Naive B cell (primary cell): ENCODE results near the gene LMX1A. TPM values are rescaled to one million over a fixed set of nuclear protein-coding genes. Genes with fewer than 3 reads are reported as not detected.

ENCODE experiments used
- ATAC-seq, 2 donors: fragments of 150-1000 bp; cut with Tn5 transposase; 2 replicates each; pipeline ENCODE4 v1.10.0; 2021; ENCODE audit warnings: low read depth in 2 of 2, mild to moderate bottlenecking in 2 of 2, moderate library complexity in 2 of 2
- DNase-seq: peaks from one replicate; pipeline ENCODE4 v3.0.0; 2022
- H3K27ac Mint-ChIP-seq, 6 donors: one replicate each; pipeline ENCODE4 v1.8.0; 2020 to 2022; ENCODE audit warnings: mild to moderate bottlenecking in 6 of 6, mixed read lengths in 6 of 6, moderate library complexity in 5 of 6, inconsistent platforms in 2 of 6
- H3K27me3 Mint-ChIP-seq, 3 donors: one replicate each; pipeline ENCODE4 v1.8.0; 2021 to 2022; ENCODE audit warnings: mixed read lengths in 3 of 3, mild to moderate bottlenecking in 1 of 3
- H3K36me3 Mint-ChIP-seq, 2 donors: one replicate each; pipeline ENCODE4 v1.8.0; 2020 to 2022; ENCODE audit warnings: mixed read lengths in 2 of 2, inconsistent platforms in 1 of 2, mild to moderate bottlenecking in 1 of 2
- H3K4me1 Mint-ChIP-seq, 3 donors: one replicate each; pipeline ENCODE4 v1.8.0; 2020 to 2022; ENCODE audit warnings: mixed read lengths in 3 of 3, inconsistent platforms in 1 of 3, mild to moderate bottlenecking in 1 of 3, moderate library complexity in 1 of 3
- H3K4me3 Mint-ChIP-seq, 8 donors: one replicate each; pipeline ENCODE4 v1.8.0; 2020 to 2022; ENCODE audit warnings: mild to moderate bottlenecking in 8 of 8, mixed read lengths in 8 of 8, moderate library complexity in 8 of 8, inconsistent platforms in 2 of 8
- H3K9me3 Mint-ChIP-seq, 7 donors: one replicate each; pipeline ENCODE4 v1.8.0; 2020 to 2022; ENCODE audit warnings: mixed read lengths in 7 of 7, mild to moderate bottlenecking in 5 of 7, inconsistent platforms in 2 of 7, moderate library complexity in 1 of 7
- polyA plus RNA-seq, 6 donors: library from polyadenylated mRNA; unstranded; fragments of 300-500 nt; fragmentation: Illumina TruSeq; gene quantifications; one replicate each; pipeline ENCODE4 v1.2.3, GENCODE V29; 2021; ENCODE audit warnings: low read depth in 6 of 6

The LMX1A gene
- polyA plus RNA-seq, 6 donors from 2014 or later: not detected

DNA sequence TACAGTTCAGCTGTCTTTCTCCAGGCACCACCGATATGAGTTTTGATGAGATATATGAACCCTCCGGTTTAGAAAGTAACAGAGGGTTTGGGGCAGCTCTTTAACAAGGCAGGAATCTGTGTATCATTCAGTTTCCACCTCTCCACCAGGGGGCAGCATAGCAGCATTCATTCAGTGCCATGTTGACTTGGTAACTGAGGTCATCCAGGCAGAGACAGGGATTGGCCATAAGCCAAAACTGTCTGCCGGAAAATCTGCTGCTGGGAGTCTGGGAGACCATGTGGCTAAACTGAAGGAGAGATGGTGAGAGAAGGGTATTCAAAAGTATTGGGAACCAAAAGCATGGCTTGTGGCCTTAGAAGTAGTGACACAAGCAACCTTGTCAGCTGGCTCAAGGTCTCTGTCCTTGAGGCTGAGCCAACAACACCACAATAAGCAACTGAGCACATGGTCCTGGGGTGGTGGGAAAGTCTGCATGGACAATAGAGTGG is 98.5 kb downstream of the LMX1A start:
- DNase-seq (no peak), ATAC-seq (no peak)
- Mint-ChIP-seq H3K36me3 (no peaks in the 10 kb centered on the region), H3K4me1 (no peaks in the 10 kb centered on the region), H3K27me3 (peaks cover 42 to 58% (median 49%) of the 10 kb centered on the region in 3 donors), H3K4me3 (no peak overlapping the region), H3K9me3 (peaks cover 0 to 7% (median 2%) of the 10 kb centered on the region in 7 donors), H3K27ac (no peak overlapping the region)

DNA sequence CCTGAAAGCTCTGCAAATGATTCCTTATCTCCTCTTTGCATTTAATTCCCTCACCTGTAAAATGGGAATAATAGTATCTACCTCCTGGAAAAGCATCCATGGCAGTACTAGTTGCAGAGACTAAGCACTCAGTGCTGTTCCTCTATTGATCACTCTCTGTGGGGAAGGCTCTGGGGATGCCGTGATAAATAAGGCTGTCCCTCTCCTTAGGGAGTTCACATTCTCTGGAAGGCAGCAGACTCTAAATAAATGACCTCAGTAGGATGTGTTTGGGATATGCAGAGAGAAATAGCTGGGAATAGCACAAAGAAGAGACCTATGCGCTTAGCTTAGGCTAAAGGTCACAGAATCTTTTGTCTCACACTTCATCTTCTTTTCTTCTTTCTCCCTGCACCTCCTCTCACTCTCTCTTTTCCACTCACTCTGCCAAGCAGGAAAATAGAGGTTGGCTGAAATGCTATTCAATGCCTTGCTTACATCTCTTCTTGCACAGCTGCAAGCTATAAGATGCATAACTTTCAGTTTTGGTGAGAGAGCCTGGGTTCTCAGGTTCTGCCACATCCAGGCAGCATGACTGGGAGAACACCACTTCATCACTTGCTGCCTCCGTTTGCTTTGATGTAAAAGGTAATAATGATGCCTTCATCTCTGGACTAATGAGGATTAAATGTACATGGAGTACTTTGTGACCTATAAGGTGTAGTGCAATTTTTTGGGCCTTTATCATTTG is 101.5 kb downstream of the LMX1A start:
- H3K4me3 Mint-ChIP-seq: no peak overlapping the region

GRCh38 chr1:165254376-165254775 is 102.1 kb downstream of the LMX1A start:
- no peak for DNase-seq
- Mint-ChIP-seq H3K27me3 (peaks cover 41 to 61% (median 52%) of the 10 kb centered on the region in 3 donors), H3K4me3 (no peak overlapping the region), H3K4me1 (no peaks in the 10 kb centered on the region), H3K27ac (no peak overlapping the region), H3K9me3 (peaks cover 0 to 4% (median 0%) of the 10 kb centered on the region in 7 donors), H3K36me3 (no peaks in the 10 kb centered on the region)
- ATAC-seq: no peak

More for the DNA sequence above, 101.5 kb downstream of the LMX1A start:
- Mint-ChIP-seq H3K9me3 (peaks cover 0 to 4% (median 0%) of the 10 kb centered on the region in 7 donors), H3K36me3 (no peaks in the 10 kb centered on the region), H3K4me1 (no peaks in the 10 kb centered on the region), H3K27me3 (peaks cover 43 to 65% (median 54%) of the 10 kb centered on the region in 3 donors), H3K27ac (no peak overlapping the region)
- DNase-seq (no peak), ATAC-seq (no peak)

GRCh38 chr1:165253818-165254254 is 102.7 kb downstream of the LMX1A start:
- H3K4me1 Mint-ChIP-seq: no peaks in the 10 kb centered on the region
- no peak for ATAC-seq
- H3K9me3 Mint-ChIP-seq: peaks cover 0 to 4% (median 1%) of the 10 kb centered on the region in 7 donors
- no peak for DNase-seq
- peaks cover 41 to 63% (median 52%) of the 10 kb centered on the region in 3 donors for H3K27me3 Mint-ChIP-seq
- H3K4me3 Mint-ChIP-seq: no peak overlapping the region
- no peaks in the 10 kb centered on the region for H3K36me3 Mint-ChIP-seq
- no peak overlapping the region for H3K27ac Mint-ChIP-seq

GRCh38 chr1:165248969-165249571 is 107.4 kb downstream of the LMX1A start:
- Mint-ChIP-seq H3K4me3 (no peak overlapping the region), H3K4me1 (no peaks in the 10 kb centered on the region)
- ATAC-seq: no peak

GRCh38 chr1:165241952-165242351 is 114.6 kb downstream of the LMX1A start:
- Mint-ChIP-seq H3K27ac (no peak overlapping the region), H3K4me3 (no peak overlapping the region), H3K9me3 (peaks cover 0 to 4% (median 0%) of the 10 kb centered on the region in 7 donors), H3K36me3 (no peaks in the 10 kb centered on the region), H3K4me1 (no peaks in the 10 kb centered on the region), H3K27me3 (peaks cover 34 to 39% (median 36%) of the 10 kb centered on the region in 3 donors)
- DNase-seq (no peak), ATAC-seq (no peak)

More at GRCh38 chr1:165248969-165249571, 107.4 kb downstream of the LMX1A start:
- no peak overlapping the region for H3K27ac Mint-ChIP-seq
- no peaks in the 10 kb centered on the region for H3K36me3 Mint-ChIP-seq
- peaks cover 21 to 29% (median 29%) of the 10 kb centered on the region in 3 donors for H3K27me3 Mint-ChIP-seq
- peaks cover 0 to 5% (median 0%) of the 10 kb centered on the region in 7 donors for H3K9me3 Mint-ChIP-seq
- no peak for DNase-seq

GRCh38 chr1:165241321-165241720 is 115.2 kb downstream of the LMX1A start:
- no peaks in the 10 kb centered on the region for H3K36me3 Mint-ChIP-seq
- no peaks in the 10 kb centered on the region for H3K4me1 Mint-ChIP-seq
- peaks cover 0 to 4% (median 0%) of the 10 kb centered on the region in 7 donors for H3K9me3 Mint-ChIP-seq
- H3K27me3 Mint-ChIP-seq: peaks cover 39 to 45% (median 42%) of the 10 kb centered on the region in 3 donors
- H3K27ac Mint-ChIP-seq: no peak overlapping the region
- ATAC-seq (no peak), DNase-seq (no peak)
- no peak overlapping the region for H3K4me3 Mint-ChIP-seq

GRCh38 chr1:165240492-165240891 is 116.0 kb downstream of the LMX1A start:
- peaks cover 42 to 53% (median 47%) of the 10 kb centered on the region in 3 donors for H3K27me3 Mint-ChIP-seq
- H3K4me1 Mint-ChIP-seq: no peaks in the 10 kb centered on the region
- H3K36me3 Mint-ChIP-seq: no peaks in the 10 kb centered on the region
- DNase-seq (no peak), ATAC-seq (no peak)
- no peak overlapping the region for H3K4me3 Mint-ChIP-seq
- H3K9me3 Mint-ChIP-seq: peaks cover 0 to 4% (median 0%) of the 10 kb centered on the region in 7 donors
- H3K27ac Mint-ChIP-seq: no peak overlapping the region

DNA sequence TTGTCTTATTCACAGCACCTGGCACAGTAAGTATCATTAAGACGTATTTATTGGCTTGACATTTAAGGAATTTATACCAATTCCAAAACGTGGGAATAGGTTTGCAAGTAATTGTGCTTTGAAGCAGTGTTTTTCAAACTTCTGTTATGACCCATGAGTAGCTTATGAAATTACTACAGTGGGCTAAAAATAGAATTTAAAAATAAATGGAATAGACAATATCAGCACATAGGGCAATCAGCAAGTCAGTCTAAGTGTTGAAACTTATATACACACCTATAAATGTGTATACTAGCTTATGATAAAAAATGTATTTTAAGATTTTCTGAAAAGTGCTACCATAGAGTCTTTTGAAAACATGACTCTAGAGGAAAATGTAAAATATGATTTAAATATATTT is 116.6 kb downstream of the LMX1A start:
- Mint-ChIP-seq H3K27ac (no peak overlapping the region), H3K4me3 (no peak overlapping the region), H3K4me1 (peaks cover 0 to 4% (median 0%) of the 10 kb centered on the region in 3 donors), H3K36me3 (no peaks in the 10 kb centered on the region), H3K9me3 (peaks cover 0 to 4% (median 0%) of the 10 kb centered on the region in 7 donors), H3K27me3 (peaks cover 44 to 58% (median 51%) of the 10 kb centered on the region in 3 donors)
- ATAC-seq: no peak
- DNase-seq: no peak

DNA sequence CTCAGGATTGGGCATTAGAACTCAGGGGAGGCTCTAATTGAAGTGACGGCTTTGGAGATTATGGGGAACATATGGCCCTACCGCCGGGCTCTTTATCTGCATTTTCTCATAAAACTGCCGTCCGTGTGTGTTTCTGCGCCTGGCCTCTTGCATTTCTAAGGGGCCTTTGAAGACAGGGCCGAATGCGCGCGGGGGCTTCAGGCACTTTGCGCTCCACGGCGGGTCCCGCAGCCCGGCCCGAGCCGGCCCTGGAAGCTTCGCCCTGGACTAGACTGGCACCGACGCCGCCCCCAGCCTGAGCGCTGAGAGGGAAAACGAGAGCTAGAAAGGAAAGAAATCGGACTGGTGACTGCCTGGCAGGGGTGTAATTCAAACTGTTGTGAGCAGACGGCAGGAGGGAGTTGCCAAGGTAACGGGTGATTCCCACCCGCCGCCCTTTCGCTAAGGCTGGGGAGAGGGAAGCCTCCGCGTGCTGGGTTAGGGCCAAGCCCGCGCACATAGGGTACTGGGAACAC is 120.7 kb downstream of the LMX1A start:
- Mint-ChIP-seq H3K27me3 (peaks cover 50 to 66% (median 66%) of the 10 kb centered on the region in 3 donors), H3K9me3 (peaks cover 0 to 3% (median 0%) of the 10 kb centered on the region in 7 donors), H3K36me3 (peaks cover 0 to 4% of the 10 kb centered on the region in 2 donors), H3K27ac (no peak overlapping the region), H3K4me3 (no peak overlapping the region), H3K4me1 (peaks cover 0 to 5% (median 0%) of the 10 kb centered on the region in 3 donors)
- DNase-seq (no peak), ATAC-seq (no peak)

- ATAC-seq (no peak), DNase-seq (no peak)
- Mint-ChIP-seq H3K27me3 (peaks cover 50 to 65% (median 60%) of the 10 kb centered on the region in 3 donors), H3K4me3 (peak overlapping the region in 1 of 8 donors; percentile 73), H3K9me3 (peaks cover 0 to 3% (median 0%) of the 10 kb centered on the region in 7 donors), H3K36me3 (peaks cover 0 to 4% of the 10 kb centered on the region in 2 donors), H3K27ac (no peak overlapping the region), H3K4me1 (peaks cover 0 to 5% (median 0%) of the 10 kb centered on the region in 3 donors)
Observed at GRCh38 chr1:165235155-165235776, 121.2 kb downstream of the LMX1A start.

DNA sequence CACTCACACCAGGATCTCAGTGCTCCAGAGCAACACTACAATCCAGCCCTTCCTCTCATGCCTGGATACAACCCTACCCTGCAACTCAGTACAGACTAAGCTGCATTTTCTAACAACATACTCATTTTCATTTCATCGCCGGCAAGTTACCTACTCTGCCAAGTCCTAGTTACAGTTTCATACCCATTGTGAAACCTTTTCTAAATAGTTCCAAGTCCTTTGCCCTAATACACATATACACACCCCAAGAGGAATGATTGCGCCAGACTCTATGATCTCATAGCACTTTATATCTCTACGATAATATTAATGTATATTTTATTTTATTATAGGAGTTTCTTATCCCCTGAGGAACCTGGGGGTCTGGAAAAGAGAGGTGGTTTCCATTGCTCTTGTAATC is 122.4 kb downstream of the LMX1A start:
- DNase-seq (no peak), ATAC-seq (no peak)
- Mint-ChIP-seq H3K27ac (no peak overlapping the region), H3K9me3 (peaks cover 0 to 3% (median 2%) of the 10 kb centered on the region in 7 donors), H3K4me3 (no peak overlapping the region), H3K36me3 (peaks cover 0 to 4% of the 10 kb centered on the region in 2 donors), H3K4me1 (peaks cover 0 to 5% (median 0%) of the 10 kb centered on the region in 3 donors), H3K27me3 (peaks cover 50 to 65% (median 57%) of the 10 kb centered on the region in 3 donors)

DNA sequence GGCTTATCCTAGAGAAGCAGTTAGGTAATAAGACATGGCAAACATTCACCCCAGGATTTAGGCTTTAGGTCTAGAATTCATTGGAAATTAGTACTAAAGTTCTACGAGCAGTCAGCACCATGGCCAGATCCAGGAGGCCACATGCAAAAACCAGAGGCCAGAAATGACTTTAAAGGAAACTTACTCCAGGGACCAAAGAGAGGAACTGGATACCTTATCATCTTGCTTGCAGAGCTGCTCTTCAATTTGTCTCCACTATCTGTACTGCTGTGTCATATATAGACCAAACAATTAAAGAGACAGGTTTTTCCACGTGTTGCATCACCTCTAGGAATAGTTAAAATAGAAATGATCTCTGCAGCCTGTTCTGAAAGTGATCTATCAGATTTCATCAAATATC is 127.8 kb downstream of the LMX1A start:
- Mint-ChIP-seq H3K4me1 (no peaks in the 10 kb centered on the region), H3K36me3 (peaks cover 0 to 4% of the 10 kb centered on the region in 2 donors), H3K9me3 (peaks cover 0 to 5% (median 0%) of the 10 kb centered on the region in 7 donors), H3K27ac (no peak overlapping the region), H3K4me3 (no peak overlapping the region), H3K27me3 (peaks cover 8 to 32% (median 25%) of the 10 kb centered on the region in 3 donors)
- ATAC-seq: no peak
- DNase-seq: no peak
